CD4-positive, alpha-beta T cell treated with Interleukin-12 subunit alpha and Interleukin-12 subunit beta, for 1 hour (primary cell): Measurements from ENCODE around the gene VIM.

Experiments
- DNase-seq: peaks from one replicate; pipeline ENCODE4 v3.0.0-alpha.2; 2020

VIM gene

GRCh38 chr10:17210361-17210760 is 17.7 kb upstream of the VIM start:
- no peak for DNase-seq

- DNase-seq, result no peak
Measured at GRCh38 chr10:17212802-17213221, 15.2 kb upstream of the VIM start.

- no peak for DNase-seq
Measured at GRCh38 chr10:17213646-17214349, 14.2 kb upstream of the VIM start.

GRCh38 chr10:17214526-17214925 is 13.5 kb upstream of the VIM start:
- no peak for DNase-seq

- DNase-seq, result no peak
Measured at GRCh38 chr10:17214971-17215781, 12.9 kb upstream of the VIM start.

- no peak for DNase-seq
Measured at GRCh38 chr10:17215782-17216122, 12.3 kb upstream of the VIM start.

GRCh38 chr10:17216217-17216900 is 11.7 kb upstream of the VIM start:
- DNase-seq, result peak; percentile 75

- no peak for DNase-seq
Measured at GRCh38 chr10:17216901-17217395, 11.1 kb upstream of the VIM start.

GRCh38 chr10:17217631-17218232 is 10.3 kb upstream of the VIM start:
- no peak for DNase-seq

- no peak for DNase-seq
Measured at GRCh38 chr10:17219024-17219423, 9.0 kb upstream of the VIM start.

GRCh38 chr10:17220652-17221100 is 7.4 kb upstream of the VIM start:
- DNase-seq, result no peak

- no peak for DNase-seq
Measured at GRCh38 chr10:17222329-17222728, 5.7 kb upstream of the VIM start.

- DNase-seq, result no peak
Measured at GRCh38 chr10:17225808-17226207, 2.2 kb upstream of the VIM start.

- no peak for DNase-seq
Measured at GRCh38 chr10:17226891-17227303, 1.1 kb upstream of the VIM start.

- peak; percentile 65 for DNase-seq
Measured at GRCh38 chr10:17227367-17228090, 512 bp upstream of the VIM start.

GRCh38 chr10:17229016-17229716 is 1.1 kb downstream of the VIM start:
- peak; percentile 90 for DNase-seq

GRCh38 chr10:17229717-17229966 is 1.6 kb downstream of the VIM start:
- DNase-seq, result no peak

GRCh38 chr10:17229967-17230682 is 2.1 kb downstream of the VIM start:
- peak; percentile 92 for DNase-seq

GRCh38 chr10:17231788-17232187 is 3.7 kb downstream of the VIM start:
- DNase-seq, result peak; percentile 17

- DNase-seq, result peak; percentile 16
Measured at GRCh38 chr10:17232276-17232960, 4.4 kb downstream of the VIM start.
